Stimulated activated CD4-positive, alpha-beta T cell treated with anti-CD3 and anti-CD28 coated beads, Interleukin-15, amount 100 ng/mL, for 1 hour (primary cell): Measurements from ENCODE around the gene COA8.

ENCODE experiments used
- DNase-seq, 2 donors: peaks; one replicate each; pipeline ENCODE4 v3.0.0-alpha.2; 2020; ENCODE audit warnings: low read depth in 1 of 2, low spot score in 1 of 2

COA8 gene

DNA sequence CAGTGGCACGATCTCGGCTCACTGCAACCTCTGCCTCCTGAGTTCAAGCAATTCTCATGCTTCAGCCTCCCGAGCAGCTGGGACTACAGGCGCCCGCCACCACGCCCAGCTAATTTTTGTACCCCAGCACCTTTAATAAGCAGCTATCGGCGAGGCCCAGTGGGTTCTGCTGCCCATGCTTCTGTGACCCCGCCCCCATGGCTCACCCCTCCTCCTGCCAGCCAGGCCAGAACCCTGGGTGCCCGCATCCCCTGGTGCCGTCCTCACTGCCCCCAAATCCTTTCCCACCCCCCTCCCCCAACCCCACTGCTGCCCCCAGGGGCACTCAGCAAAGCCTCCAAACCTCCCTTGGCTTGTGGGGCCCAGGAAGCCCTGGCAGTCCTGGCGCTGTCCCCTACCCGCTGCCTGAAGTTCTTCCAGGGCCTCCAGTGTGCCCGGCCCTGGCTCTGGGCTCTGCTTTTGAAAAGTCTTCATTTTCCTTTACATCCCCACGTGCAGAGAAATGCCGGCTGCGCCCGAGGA, 14.8 kb upstream of the COA8 start:
- no peak for DNase-seq

DNA sequence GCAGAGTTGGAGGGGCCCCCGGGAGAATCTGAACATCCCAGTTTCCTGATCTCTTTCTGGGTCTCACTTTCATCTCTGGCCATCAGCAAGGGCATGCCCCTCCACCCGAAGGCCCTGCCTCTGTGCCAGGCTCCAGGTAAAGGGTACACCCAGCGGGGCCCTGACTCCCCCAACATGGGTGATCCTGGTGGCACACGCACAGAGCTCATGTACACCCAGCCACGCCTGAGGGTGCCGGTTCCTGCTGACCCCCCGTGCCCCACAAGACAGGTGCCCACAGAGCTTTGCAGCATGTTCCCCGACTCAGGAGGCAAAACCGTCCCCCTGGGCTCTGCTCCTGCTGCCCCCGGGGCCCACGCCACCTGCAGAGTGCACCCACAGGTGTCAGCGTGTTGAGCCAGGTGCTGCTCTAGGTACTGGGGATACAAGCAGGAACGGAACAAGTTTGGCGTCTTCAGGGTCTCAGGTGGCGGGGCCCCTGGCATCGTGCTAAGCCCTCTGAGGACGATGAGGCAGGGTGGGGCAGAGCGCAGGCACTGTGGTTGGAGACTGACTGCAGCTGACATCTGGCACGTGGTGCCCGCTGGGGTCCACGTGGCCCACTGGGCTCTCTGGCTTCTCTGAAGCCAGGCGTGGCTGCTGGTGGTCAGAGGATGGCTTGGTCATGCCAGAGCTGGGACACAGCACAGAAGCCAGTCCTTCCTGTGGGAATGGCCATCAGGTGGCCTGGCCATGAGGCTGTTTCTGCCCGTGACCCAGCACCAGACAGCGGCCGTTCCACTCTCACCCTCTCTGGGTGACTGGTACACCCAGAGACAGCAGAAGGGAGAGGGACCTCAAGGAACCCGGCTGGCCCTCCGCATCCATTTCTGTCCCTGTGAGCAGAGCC, 14.1 kb upstream of the COA8 start:
- DNase-seq: no peak

DNA sequence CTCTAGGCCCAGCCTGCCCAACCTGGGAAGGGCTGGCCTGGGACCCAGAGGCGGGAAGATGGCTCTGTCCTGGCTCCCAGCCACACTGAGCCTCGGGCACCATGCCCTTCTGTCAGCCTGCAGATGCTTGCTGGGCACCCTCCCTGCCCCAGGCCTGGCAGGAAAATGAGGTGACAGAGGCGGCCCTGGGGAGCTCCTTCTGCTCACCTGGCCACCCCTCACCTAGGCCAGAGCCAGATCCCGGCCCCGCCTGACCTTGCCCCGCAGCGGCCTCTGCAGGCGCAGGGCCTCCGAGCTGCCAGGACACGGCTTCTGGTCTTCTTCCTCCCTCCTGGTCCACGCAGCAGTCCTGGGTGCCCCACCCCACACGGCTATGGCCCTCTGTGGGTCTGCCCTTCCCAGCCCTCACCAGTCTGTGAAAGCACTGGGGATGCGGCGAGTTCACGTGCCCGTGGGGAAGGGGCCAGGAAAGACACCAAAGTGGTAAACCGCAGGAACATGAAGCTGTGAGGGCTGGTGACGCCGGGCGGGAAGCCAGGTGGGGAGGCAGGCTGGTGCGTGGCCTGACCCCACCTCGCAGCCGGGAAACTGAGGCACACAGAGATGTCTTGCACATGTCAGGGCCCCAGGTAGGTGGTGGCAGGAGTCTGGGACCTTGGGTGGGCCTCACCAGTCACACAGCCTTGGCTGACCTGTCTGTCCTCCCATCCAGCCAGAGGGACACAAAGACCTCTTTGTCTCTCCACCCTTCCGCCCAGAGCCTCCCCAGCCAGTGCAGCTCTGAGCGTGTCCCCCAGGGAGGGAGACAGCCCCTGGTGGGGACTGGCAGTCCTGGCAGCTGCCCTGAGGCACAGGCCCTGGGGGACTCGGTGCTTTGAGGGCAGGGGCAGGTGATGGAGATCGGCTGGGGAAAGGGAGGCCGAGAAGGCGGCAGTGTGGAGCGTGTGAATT, 13.1 kb upstream of the COA8 start:
- no peak for DNase-seq

DNA sequence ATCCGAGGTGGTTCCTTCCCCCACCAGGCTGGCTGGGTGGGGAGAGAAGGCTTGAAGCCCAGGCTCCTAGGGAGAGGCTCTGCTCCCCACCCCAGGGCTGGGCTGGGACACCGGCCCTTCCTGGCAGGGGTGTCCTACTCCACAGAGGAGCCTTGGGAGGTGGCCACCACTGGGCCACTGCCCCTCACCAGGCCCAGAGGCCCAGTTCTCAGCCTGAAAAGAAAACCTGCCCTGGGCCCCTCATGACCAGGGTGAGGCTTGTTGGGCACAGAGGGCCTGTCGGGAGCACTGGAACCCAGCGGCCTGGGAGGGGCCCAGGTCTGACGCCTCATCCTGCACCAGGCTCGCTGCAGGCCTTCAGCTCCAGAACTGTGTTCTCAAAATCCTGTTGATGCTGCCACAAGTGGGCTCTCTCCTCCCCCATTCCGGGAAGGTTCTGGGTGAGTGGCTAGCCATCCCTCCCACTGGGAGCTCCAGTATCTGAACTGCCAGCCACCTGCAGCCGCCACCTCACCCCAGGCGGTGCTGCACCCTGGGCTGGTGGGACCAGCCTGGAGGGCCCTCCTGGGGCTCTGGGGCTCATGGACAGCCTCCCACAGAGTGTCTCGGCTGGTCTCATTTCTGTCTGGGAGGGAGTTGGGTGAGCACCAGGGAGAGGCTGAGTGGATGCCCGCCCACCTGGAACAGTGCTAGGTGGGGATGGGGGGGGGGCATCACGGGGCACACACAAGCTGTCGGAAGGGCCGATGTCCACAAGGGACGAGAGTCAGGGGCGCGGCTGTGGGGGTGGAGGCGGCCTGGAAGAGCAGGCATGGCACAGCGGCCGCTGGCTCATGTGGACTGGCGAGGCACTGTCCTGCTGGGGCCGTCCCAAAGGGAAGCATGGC, 12.1 kb upstream of the COA8 start:
- DNase-seq: no peak

DNA sequence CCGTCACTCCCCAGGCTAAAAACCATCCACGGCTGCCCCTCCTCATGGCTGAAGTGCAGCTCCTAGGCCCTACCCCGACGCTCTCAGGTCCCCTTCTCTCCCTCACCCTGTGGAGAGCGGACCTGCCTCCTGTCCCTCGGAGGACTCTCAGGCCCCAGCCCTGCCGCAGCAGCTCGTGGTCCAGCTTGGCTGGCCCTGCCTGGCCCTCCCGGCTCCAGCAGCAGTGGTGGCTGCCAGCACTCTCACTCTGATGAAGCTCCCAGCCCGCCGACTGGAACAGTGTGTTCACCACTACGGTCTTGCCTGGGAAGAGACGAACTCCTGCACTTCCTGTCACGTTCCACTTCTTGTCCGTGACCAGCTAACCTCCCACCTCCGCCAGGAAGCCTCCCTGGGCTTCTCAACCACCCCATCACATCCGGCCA, 11.4 kb upstream of the COA8 start:
- DNase-seq: no peak

DNA sequence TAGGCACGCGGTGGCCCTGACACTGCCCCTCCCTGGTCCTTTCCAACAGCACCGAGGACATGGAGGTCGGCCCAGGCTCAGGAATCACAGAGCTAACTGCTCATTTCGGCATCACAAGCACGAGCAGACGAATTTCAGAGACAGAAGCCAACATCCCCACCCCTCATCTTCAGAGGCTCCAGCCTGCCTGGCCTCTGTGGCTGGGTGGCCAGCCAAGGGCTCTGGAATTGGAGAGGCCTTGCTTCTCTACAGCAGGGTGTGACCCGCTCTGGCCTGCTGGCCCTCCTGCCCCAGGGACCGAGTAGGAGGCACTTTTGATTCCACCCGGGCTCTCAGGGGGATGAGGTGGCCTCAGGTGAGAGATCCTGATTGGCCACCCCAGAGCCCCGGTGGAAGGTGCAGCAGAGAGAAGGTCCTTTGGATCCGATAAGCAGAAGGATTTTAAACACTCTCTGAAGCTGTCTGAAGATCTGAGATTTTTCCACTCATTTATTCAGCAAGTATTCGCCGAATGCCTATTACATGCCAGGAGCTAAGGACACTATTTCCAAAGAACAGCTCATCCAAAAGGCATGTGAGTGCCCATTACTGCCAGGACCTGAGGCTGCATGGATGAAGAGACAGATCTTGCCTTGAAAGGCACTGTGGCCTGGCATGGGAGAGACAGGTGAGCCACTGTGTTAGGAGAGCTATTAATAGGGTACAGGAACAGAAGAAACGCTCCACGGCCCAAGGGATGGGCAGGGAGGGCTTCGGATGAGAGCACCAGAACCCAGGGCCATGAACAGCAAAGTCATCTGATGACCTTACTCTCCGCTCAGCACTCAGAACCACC, 10.5 kb upstream of the COA8 start:
- no peak for DNase-seq

DNA sequence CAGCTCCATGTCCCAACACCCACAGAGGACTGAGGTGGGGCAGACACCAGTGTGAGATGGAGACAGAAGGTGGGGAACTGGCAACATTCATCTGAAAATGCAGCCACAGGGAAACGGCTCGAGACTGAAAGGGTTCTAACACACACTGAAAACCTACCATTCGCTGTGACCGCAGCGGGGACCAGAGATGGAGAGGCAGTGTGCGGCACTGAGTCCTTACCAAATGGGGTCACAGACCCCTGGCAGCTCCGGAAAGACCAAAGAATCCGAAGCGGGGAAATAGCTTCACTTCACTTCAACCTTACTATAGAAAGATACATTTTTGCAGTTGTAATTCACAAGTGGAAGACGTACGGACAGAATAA, 9.9 kb upstream of the COA8 start:
- no peak for DNase-seq

DNA sequence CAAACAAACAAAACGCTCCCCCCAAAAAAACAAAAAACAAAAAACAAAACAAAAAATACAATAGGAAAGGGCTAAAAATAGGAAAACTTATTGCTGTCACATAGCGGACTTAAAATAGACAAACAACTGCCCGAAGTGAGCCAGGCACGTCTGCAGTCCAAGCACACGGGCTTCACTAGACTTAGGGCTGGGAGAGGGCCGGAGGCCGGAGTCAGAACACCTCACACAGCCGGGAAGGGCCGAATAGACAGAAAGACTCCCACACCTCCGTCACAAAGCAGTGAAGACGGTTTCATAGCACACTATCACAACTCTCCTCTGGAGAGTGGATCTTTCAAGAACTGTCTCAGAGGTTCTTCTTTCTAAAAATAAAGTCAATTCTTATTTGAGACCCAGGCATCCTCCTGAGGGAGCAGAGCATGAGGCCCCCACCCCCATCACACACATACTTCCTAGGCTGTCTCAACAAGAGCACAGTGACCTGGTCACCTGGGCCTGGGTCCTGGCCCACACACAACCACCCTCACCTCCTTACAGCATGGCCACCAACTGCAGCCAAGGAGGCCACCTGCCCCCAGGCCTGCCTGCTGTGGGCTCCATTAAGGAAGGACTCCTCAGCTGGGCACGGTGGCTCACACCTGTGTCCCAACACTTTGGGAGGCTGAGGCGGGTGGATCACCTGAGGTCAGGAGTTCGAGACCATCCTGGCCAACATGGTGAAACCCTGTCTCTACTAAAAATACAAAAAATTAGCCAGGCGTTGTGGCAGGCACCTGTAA, 7.0 kb upstream of the COA8 start:
- no peak for DNase-seq

DNA sequence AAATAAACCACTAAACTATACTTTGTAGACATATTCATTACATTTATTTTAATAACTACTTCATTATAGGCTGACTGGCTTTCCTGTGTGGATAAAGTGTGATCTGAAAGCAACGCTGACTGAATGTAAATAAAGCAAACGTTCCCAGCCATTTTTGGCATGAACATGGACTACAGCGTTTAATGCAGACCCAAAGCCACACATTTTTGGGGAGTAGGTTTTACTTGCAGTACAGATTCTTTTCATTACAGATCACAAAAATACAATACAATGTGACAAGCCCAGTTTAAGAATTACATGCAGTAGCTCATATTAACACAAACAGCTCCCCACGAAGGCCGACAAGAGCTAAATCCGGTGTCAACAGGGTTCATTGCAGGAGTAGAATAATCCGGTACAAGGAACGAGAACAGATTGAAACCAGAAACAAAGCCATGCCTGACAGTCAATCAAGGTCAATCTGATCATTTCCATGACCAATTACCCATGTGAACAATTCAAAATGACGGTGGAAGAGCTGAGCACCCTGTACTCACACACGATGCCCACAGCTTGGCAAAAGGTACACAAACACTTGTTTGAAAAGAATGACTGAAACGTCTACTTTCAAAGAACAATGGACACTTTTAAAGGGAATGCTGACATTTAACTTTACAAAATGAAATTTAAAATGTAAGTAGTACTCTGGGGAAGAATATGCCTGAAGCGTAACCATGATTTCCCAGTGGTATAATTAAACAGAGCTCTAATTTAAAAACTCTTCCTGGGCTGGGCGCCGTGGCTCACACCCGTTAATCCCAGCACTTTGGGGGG, 5.6 kb upstream of the COA8 start:
- DNase-seq: no peak

DNA sequence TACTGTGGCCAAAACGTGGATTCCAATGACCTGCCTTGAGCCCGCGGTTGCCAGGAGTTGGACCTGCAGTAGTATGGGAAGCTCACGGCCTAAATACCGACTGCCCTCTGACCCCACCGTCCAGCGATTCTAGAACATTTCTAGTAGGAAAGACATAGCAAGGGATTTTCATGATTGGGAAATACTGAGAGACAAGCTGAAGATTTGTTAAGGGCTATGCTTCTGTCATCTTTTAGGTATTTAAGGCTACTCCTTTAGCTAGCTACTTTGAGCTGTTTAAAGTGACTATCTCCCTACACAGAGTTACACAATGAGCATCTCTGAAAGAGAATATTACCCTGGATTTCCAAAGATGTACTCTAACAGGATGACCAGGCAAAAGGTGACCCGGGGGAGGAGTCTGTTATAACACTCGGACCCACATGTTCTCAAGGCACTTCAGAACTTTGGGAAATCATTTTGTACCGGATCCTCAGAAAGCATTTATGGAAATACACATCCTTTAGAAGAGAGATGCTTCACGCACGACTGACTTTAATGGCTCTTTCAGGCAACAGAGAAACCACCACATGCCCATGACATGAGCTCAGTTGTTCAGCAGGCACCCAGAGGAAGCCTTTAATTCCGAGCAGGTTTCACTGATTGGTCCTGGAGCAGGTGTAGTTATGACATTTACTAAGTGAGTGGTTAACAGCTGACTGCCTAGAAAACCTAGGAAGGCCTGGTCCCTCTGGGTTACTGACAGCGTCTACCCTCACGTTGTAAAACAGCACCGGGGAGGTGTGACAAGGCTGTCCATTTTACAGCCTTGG, 4.5 kb upstream of the COA8 start:
- DNase-seq: no peak

DNA sequence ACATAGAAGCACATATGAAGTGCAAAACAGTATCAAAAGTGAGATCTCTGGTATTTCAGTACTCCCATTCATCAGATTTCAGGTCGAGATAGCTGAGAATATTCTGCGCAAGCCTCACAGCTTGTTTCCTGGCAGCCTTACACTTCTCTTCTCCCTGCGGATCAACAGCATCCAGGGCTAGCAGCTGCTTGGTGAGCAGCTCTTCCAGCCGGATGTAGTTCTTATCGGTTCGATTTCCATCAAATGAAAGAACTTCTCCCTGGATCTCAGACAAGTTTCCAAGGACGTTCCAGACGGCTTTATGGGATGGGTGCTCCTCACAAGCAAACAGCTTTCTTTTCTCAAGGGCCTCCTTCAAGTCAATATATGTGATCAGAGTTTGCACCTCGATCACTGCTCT, 3.0 kb upstream of the COA8 start:
- DNase-seq: no peak

DNA sequence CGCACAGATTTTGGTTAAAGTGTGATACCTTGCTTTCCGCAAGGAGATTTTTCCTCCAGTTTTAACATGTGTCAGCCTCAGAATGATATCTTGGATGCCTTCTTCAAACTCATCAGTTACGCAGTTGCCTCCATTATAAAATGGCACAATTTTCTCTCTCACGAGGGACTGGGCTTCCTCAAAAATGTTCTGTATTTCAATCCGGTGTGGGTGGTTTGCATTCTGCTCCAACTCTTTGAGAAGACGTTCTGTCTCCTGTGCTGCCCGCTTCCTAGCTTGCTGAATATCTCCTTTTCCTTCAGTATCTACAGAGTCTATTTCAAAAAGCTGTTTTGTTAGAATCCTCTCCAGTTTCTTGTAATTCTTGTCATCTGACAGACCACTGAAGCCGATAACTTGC, 2.1 kb upstream of the COA8 start:
- no peak for DNase-seq

DNA sequence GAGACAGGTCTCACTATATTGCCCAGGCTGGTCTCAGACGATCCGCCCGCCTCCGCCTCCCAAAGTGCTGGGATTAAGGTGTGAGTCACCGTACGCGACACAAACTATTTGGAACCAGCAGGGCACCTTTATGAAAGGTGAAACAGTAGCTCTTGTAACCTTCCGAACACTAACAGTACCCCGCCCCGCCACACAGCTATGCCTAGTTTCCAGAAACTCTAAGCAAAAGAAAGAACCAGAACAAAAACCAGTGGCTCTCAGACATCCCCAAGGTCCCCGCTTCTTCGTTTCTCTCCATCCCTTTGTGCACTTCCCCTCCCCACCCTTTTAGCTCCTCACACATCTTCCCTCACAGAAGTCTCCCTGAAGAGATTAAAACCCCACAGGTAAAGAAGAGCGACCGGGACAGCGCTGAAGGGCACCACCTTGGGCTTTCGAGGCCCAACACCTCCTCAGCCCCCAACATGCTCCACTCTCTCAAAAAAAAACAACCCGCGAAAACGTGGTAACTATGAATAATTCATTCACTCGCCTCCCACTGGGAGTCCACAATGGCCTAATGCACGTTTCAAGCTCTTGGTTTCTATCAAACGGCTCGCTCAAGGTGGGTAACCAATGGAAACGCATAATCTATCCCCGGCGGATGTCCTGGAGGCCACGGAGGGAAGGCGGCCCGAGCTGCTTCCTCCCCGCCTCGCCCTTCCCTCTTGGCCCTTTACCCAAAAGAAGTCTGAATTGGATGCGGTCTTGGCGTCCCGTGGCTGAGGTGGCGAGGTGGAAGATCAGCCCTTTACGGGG, 1.2 kb upstream of the COA8 start:
- peak in 1 of 2 donors; percentile 11 for DNase-seq

DNA sequence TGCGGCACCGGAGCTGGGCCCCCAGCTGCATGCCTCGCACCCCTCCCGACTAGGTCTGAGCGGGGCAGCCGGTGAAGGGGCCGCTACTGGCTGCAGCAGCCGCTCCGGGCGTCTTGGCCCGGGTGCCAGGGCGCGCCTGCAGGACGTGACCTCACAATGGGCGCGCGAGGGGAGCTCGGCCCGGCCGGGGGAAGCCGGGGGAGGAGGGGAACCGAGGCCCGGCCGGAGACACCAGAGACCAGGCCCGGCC, 656 bp upstream of the COA8 start:
- DNase-seq: no peak

DNA sequence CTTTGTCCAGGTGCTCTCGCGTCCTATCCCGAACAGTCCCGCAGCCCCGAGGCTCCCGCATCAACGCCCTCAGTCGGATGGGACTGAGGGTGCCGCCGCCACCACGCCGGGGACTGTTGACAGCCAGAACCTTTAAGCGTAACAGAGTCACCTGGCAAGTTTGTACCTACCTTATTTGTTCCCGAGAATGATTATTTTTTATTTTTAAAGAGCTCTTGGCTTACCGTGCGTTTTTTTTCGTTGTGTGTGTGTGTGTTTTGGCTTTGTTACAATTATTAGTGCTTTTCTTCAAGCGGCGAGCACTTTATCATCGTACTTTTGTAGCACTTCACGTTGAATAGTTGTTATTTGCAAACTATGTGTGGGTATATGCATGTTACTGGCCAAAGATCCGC, 463 bp downstream of the COA8 start:
- DNase-seq: no peak

DNA sequence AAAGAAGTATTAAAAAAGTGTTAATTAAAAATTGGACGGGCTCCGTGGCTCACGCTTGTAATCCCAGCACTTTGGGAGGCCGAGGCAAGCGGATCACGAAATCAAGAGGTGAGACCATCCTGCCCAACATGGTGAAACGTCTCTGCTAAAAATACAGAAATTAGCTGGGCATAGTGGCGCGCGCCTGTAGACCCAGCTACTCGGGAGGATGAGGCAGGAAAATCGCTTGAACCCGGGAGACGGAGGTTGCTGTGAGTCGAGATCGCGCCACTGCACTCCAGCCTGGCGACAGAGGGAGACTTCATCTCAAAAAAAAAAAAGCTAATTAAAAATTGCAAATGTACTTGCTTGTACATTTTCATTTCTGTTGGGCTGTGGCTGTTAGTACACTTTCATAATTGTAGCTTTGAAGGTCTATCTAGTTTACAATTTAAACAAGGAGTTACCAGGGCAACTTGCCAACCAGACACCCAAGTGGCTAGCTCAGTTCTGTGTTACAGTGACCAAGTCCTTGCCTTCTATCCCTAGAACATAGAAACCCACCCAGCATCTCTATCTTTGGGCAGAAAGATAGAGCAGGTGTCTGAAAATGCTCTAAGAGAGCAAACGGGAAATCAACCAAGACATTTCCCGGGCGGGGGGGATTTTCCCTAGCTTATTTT, 1.2 kb downstream of the COA8 start:
- no peak for DNase-seq

DNA sequence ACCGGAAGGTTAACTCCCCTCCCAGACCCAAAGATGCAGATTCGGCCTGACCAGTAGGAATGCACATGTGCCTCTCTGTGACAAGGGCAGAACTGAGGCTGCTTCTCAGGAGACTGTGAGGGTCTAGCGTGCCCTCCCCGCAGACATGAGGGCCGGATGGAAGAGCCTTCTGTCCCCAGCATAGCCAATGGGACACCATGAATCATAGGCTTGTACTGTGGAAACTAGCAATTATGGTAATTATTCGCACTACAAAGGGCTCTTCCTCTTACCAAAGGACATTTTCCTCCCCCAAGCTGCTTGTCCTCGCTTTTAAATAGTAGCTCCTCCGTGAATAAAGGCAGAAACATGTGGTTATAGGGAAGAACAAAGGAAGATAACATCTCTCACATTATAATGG, 6.2 kb downstream of the COA8 start:
- DNase-seq: no peak
